Esophagus squamous epithelium (tissue), 5 donors: ENCODE data around the gene PERM1. TPM values are rescaled to one million over a fixed set of nuclear protein-coding genes. Genes with fewer than 3 reads are reported as not detected.
"Not testable (repeated sequence)": the region's sequence is repeated elsewhere in the genome, so short reads cannot be mapped to it uniquely, and the experiment has no call there.

ENCODE experiments used
- DNase-seq: peaks from one replicate; lab custom pipeline; 2025; lab: John Stamatoyannopoulos, UW
- H3K27ac ChIP-seq, 4 donors: fragments of 200-600 bp; sonication (generic); one replicate each; pipeline ENCODE4 v1.5.1; 2016 to 2019; ENCODE audit warnings: mild to moderate bottlenecking in 1 of 4
- H3K27me3 ChIP-seq, 4 donors: fragments of 200-600 bp; sonication (generic); 1 replicate in 3 of 4; 2 replicates in 1 of 4; pipeline versions ENCODE4 v1.5.1 to v1.6.0; 2017 to 2021; ENCODE audit warnings: antibody characterized with exemption in 1 of 4
- H3K36me3 ChIP-seq, 3 donors: fragments of 200-600 bp; sonication (generic); one replicate each; pipeline ENCODE4 v1.5.1; 2016 to 2019
- H3K4me1 ChIP-seq, 3 donors: fragments of 200-600 bp; sonication (generic); one replicate each; pipeline ENCODE4 v1.5.1; 2017 to 2019
- H3K4me3 ChIP-seq, 4 donors: fragments of 200-600 bp; sonication (generic); 1 replicate in 3 of 4; 2 replicates in 1 of 4; pipeline ENCODE4 v1.5.1; 2016 to 2019; ENCODE audit warnings: mild to moderate bottlenecking in 2 of 4, moderate library complexity in 1 of 4
- H3K9me3 ChIP-seq, 3 donors: fragments of 200-600 bp; sonication (generic); one replicate each; pipeline ENCODE4 v1.5.1; 2016 to 2019
- POLR2A ChIP-seq, 4 donors: fragments of 450-650 bp; IDR thresholded peaks; one replicate each; pipeline ENCODE4 v1.6.1; 2017; ENCODE audit warnings: antibody characterized with exemption in 4 of 4, mild to moderate bottlenecking in 4 of 4, moderate library complexity in 3 of 4
- WGBS, 2 donors: methylation state at CpG; one replicate each; pipeline ENCODE4 v1.1.5; 2018; 5-methylcytosine and 5-hydroxymethylcytosine counted together
- intact Hi-C: fragments of 100-400 bp; cut with DNase I; formaldehyde crosslinking; loops from one replicate; pipeline ENCODE4 v1.15.0; 2022
- total RNA-seq, 4 donors: library from RNA; depleted of rRNA; stranded (reverse); fragments of >200 nt; gene quantifications; one replicate each; pipeline ENCODE4 v1.1.0, GENCODE V29; 2016
- TF ChIP-seq, protein P1 (sequence below), 6 experiments: fragments of 450-650 bp in 4 of 6; fragments of 200-600 bp in 2 of 6; sonication (generic) in 2 of 6; IDR thresholded peaks; one replicate each; pipeline ENCODE4 v1.5.1; 2016 to 2019; ENCODE audit warnings: antibody characterized with exemption in 6 of 6, mild to moderate bottlenecking in 4 of 6, moderate library complexity in 4 of 6
- donor health status: DM: yes; HTN: yes; CAD: no.

PERM1 gene
- total RNA-seq, 4 donors from 2014 or later = not detected

- peaks cover 0 to 81% (median 3%) of the 10 kb centered on the region in 4 donors for H3K27me3 ChIP-seq
- peaks cover 8 to 39% (median 12%) of the 10 kb centered on the region in 3 donors for H3K4me1 ChIP-seq
- TF ChIP-seq, protein P1, sequence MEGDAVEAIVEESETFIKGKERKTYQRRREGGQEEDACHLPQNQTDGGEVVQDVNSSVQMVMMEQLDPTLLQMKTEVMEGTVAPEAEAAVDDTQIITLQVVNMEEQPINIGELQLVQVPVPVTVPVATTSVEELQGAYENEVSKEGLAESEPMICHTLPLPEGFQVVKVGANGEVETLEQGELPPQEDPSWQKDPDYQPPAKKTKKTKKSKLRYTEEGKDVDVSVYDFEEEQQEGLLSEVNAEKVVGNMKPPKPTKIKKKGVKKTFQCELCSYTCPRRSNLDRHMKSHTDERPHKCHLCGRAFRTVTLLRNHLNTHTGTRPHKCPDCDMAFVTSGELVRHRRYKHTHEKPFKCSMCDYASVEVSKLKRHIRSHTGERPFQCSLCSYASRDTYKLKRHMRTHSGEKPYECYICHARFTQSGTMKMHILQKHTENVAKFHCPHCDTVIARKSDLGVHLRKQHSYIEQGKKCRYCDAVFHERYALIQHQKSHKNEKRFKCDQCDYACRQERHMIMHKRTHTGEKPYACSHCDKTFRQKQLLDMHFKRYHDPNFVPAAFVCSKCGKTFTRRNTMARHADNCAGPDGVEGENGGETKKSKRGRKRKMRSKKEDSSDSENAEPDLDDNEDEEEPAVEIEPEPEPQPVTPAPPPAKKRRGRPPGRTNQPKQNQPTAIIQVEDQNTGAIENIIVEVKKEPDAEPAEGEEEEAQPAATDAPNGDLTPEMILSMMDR (IDR thresholded peaks at IDR 0.05) = no peak
- no peak for TF ChIP-seq POLR2A (IDR thresholded peaks at IDR 0.05)
- 20 to 23% methylated on average over 1 to 3 of the region's 13 CpGs for WGBS, 2 donors
- H3K27ac ChIP-seq = no peak overlapping the region
- intact Hi-C loops = loop anchor here (5.0 kb wide), 1 partner anchor 82 kb away; no protein-coding TSS in a partner anchor
- no peaks in the 10 kb centered on the region for H3K9me3 ChIP-seq
- peaks cover 0 to 3% (median 0%) of the 10 kb centered on the region in 3 donors for H3K36me3 ChIP-seq
- H3K4me3 ChIP-seq = no peak overlapping the region
- DNase-seq = no peak
Measured at GRCh38 chr1:980137-980571, 1.7 kb downstream of the PERM1 start.

DNA sequence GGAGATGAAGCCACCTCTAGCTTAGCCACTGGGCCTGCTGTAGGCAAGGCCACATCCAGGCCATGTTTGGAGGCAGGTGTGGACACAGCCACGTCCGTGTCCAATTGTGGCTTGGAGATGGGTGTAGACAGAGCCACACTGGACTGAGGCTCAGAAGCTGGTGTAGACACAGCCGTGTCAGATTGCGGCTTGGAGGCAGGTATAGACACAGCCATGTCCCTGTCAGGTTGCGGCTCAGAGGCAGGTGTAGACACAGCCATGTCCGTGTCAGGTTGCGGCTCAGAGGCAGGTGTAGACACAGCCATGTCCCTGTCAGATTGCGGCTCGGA is 2.2 kb downstream of the PERM1 start:
- Histone ChIP-seq H3K9me3 (no peaks in the 10 kb centered on the region), H3K4me1 (peaks cover 8 to 43% (median 13%) of the 10 kb centered on the region in 3 donors), H3K27ac (no peak overlapping the region), H3K4me3 (no peak overlapping the region), H3K36me3 (peaks cover 0 to 7% (median 0%) of the 10 kb centered on the region in 3 donors), H3K27me3 (peaks cover 0 to 81% (median 2%) of the 10 kb centered on the region in 4 donors)
- intact Hi-C loops = loop anchor here (5.0 kb wide), 1 partner anchor 83 kb away; no protein-coding TSS in a partner anchor
- 38 to 60% methylated on average over 1 to 8 of the region's 9 CpGs for WGBS, 2 donors
- no peak for DNase-seq
- TF ChIP-seq, protein P1 (IDR thresholded peaks at IDR 0.05) = no peak
- TF ChIP-seq POLR2A (IDR thresholded peaks at IDR 0.05) = no peak

DNA sequence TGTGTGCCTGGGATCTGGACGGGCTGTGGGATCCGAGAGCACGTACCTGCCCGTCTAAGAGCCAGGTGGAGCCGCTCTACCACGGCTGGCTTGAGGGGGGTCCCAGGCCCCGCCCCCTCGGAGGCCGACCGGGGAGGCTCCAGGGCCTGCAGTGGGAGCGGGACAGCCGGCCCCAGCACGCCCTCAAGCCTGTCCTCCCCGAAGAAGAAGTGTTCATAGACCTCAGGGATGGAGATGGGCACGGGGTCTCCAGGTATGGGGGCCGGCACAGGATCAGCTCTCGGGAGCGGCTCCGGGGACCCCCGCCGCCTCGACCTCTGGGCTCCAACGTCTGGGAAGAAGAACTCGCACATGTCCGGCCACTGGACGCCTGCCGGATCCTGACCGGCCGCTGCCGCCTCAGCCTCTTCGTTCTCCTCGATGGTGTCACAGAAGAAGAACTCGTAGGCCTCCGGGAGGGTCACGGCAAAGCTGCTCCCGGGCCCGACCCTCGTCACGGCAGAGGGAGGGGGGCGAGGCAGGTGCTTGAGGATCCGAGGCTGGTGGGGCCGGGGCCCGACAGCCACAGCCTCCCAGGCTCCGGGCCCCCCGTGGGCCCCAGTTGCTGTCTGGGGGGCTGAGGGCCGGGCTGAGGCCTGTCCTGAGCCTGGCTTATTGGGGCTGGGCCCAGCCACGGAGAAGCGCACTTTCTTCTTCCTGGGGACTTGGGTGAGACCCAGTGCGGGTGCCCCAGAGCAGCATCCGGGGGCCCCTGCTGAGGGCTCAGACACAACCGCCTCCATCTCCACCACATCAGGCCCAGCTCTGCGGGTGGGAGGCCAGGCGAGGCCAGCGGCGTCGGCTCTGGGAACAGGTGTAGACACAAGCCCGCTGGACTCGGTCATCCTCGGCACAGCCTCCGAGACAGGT is 2.8 kb downstream of the PERM1 start:
- H3K4me1 ChIP-seq = peaks cover 8 to 40% (median 13%) of the 10 kb centered on the region in 3 donors
- DNase-seq = no peak
- no peak overlapping the region for H3K4me3 ChIP-seq
- intact Hi-C loops = no loop called here
- no peak for TF ChIP-seq POLR2A (IDR thresholded peaks at IDR 0.05)
- WGBS, 2 donors = 78% methylated on average over 14 of the region's 60 CpGs; no CpG with 5 or more reads in 1 of the 2 donors
- H3K27me3 ChIP-seq = peaks cover 0 to 81% (median 2%) of the 10 kb centered on the region in 4 donors
- H3K9me3 ChIP-seq = no peaks in the 10 kb centered on the region
- H3K36me3 ChIP-seq = peaks cover 0 to 14% (median 0%) of the 10 kb centered on the region in 3 donors
- no peak overlapping the region for H3K27ac ChIP-seq

DNA sequence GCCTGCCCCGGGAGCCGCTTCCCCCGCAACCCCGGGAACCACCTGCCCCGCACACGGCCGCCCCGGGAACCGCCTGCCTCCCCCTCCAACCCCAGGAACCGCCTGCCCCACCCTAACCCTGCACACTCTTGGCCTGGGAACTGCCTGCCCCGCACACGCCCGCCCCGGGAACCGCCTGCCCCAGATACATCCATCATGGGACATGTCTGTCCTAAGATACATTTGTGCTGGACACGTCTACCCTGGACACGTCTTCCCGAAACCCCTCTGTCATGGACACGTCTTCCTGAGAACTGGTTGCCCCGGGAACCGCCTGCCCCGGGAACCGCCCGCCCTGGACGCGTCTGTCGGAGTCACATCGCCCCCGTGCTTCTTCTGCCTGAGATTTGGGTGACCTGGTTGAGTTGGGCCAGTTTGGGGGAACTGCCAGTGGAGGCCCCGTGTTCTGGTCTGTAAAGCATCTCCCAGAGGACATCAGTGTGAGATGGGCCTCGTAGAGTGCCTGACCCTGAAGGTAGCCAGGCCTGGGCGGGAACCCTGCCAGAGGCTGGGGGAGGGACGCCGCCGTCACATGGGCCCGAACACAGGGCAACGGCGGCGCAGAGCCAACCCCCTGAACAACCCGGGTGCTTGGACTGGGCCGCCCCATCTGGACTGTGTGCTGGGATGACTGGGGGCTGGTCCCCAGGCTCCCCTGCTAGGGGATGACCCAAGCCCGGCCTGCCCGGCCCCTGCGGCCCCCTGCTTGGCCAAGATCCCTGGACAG is 3.6 kb downstream of the PERM1 start:
- TF ChIP-seq POLR2A (IDR thresholded peaks at IDR 0.05) = no peak
- TF ChIP-seq, protein P1 (IDR thresholded peaks at IDR 0.05) = no peak
- DNase-seq = no peak
- 73 to 76% methylated on average over 12 to 18 of the region's 44 CpGs for WGBS, 2 donors
- Histone ChIP-seq H3K36me3 (peaks cover 0 to 22% (median 0%) of the 10 kb centered on the region in 3 donors), H3K4me1 (peaks cover 8 to 35% (median 13%) of the 10 kb centered on the region in 3 donors), H3K4me3 (no peak overlapping the region), H3K9me3 (no peaks in the 10 kb centered on the region), H3K27me3 (peaks cover 0 to 81% (median 2%) of the 10 kb centered on the region in 4 donors), H3K27ac (no peak overlapping the region)
- intact Hi-C loops = no loop called here

GRCh38 chr1:976791-977190 is 5.1 kb downstream of the PERM1 start:
- DNase-seq, intact Hi-C loops, H3K9me3 ChIP-seq, H3K27ac ChIP-seq: not testable (repeated sequence)
- H3K27me3 ChIP-seq = peaks cover 0 to 81% (median 2%) of the 10 kb centered on the region in 4 donors
- peaks cover 9 to 40% (median 13%) of the 10 kb centered on the region in 3 donors for H3K4me1 ChIP-seq
- H3K4me3 ChIP-seq = peak overlapping the region in 1 of 4 donors; percentile 44
- WGBS, 2 donors = no CpG with 5 or more reads among the region's 39 CpGs
- peaks cover 0 to 36% (median 0%) of the 10 kb centered on the region in 3 donors for H3K36me3 ChIP-seq
